Measurements from ENCODE around the gene FADD.

The FADD gene

DNA sequence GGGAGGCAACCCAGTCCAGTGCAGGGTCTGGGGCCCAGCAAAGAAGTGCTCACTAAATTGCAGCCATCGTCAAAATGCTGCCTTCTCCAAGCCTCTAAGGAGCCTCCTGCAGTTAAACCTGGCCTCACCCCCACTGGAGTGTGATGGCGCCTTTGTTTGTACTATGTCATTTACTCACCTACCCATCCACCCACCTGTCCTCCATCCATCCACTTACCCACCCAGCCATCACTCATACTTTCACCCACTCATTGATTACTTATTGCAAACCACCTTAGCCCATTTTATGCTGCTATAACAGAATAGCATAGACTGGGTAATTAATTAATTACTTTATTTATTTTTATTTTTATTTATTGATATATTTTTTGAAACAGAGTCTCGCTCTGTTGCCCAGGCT is 38.6 kb downstream of the FADD start:
- no peak for DNase-seq

DNA sequence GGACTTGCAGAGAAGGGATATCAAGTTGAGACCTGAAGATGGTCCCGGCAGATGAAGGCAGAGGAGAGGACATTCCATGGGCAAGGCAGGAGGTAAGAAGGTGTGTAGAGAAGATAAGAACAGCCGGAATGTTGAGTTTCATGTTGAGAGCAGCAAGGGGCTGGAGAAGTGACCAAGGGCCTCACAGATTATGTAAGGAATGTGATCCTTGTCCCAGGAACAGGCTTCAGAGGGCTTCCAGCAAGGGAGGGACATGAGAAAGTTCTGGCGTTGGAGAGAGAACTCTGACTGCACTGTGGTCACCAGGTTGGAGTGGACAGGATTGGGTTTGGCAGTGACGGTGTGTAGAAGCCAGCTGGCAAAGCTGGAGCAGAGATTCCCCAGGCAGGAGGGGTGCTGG is 39.8 kb downstream of the FADD start:
- no peak for DNase-seq

DNA sequence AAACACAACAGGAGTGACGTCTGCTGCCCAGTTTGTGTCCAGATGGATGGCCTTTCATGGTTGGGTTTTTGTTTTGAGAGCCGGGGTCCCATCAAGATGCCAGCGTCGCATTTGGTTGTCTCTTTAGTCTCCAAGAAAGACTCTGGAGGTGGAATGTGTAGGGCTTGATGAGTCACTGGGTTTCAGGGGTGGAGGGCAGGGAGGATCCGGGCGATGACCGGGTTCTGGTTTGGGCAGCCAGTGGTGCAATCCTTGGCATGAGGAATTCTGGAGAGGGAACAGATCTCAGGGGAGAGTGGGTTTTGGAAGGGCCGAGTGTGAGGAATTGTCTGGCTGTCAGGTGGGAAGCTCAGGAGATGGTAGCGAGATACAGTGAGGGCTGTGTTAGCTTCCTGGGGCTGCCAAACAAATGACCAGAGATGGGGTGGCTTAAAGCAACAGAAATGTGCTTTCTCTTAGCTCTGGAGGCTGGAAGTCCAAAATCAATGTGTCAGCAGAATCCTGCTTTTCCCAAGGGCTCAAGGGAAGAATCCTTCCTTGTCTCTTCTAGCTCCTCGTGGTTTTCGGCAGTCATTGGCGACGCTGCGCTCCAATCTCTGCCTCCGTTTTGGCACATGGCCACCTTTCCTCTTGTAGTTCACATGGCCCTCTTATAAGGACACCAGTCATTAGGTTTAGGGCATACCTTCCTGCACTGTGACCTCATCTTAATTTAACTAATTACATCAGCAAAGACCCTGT is 41.0 kb downstream of the FADD start:
- no peak for DNase-seq

DNA sequence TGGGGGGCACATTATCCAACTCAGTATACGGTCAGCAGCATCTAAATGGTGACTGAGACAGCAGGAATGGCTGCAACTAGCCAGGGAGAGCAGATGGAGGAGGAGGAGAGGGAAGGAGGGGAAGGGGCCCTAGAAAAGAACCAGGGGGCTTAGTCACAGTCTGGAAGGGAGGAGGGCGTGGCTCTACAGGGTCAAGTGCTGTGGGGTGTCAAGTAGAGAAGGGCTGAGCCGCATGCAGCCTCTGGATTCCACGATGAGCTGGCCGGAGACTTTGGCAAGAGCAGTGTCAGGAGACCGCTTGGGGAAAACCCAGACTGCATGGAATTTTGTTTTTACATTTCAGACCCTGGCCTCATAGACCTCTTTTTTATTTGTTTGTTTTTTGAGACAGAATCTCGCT is 41.6 kb downstream of the FADD start:
- DNase-seq = no peak

DNA sequence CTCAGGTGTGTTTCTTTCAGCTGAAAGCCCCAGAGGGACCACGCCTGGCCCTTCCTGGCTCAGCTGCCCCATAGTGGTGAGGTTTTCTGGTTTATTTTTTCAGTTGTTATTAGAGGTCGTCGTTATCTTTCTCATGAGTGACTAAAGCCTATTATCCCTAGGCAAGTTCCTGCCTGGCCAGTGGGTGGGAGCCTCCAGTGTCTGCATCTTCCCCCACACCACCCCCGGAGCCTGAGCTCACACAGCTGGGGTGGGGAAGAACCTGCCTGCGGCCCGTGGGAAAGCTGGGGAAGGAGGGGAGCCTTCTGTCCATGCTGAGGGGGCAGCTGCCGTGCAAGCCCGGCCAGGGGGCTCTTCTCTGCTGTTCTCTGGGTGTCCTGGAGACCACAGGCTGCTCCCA is 43.1 kb downstream of the FADD start:
- DNase-seq = no peak

DNA sequence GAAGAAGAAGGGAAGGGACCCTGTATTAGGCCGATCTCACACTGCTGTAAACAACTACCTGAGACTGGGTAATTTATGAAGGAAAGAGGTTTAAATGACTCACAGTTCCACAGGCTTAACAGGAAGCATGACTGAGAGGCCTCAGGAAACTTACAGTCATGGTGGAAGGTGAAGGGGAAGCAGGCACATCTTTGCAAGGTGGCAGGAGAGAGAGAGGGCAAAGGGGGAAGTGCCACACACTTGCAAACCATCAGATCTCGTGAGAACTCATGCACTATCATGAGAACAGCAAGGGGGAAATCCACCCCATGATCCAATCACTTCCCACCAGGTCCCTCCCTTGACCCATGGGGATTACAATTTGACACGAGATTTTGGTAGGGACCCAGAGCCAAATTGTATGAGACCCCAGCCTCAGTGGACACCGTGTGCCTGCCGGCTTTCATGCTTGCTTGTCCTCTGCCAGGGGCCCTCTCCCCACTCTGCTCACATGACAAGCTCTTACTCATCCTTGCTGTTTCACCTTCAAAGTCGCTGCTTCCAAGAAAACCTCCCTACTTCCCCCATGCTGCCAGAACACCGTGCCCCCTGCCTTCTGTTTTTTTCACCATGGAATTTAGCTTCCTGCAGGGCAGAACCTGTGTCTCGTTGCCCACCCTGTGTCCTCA is 44.1 kb downstream of the FADD start:
- DNase-seq = no peak

DNA sequence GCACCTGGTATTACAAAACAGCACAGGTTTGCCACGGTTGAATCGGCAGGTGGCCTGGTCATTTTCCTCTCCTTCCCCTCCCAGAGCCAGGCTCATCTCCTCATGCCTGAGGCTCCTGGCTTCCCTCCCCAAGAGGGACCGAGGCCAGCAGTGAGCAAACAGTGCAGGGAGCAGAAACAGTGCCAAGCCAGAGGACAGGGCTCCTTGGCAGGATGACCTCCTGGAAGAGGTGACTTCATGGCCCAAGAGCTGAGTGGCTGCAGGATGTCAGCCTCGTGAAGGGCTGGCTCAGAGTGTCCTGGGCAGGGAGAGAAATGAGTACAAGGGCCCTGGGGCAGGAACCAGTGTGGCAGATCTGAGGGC is 44.6 kb downstream of the FADD start:
- no peak for DNase-seq

DNA sequence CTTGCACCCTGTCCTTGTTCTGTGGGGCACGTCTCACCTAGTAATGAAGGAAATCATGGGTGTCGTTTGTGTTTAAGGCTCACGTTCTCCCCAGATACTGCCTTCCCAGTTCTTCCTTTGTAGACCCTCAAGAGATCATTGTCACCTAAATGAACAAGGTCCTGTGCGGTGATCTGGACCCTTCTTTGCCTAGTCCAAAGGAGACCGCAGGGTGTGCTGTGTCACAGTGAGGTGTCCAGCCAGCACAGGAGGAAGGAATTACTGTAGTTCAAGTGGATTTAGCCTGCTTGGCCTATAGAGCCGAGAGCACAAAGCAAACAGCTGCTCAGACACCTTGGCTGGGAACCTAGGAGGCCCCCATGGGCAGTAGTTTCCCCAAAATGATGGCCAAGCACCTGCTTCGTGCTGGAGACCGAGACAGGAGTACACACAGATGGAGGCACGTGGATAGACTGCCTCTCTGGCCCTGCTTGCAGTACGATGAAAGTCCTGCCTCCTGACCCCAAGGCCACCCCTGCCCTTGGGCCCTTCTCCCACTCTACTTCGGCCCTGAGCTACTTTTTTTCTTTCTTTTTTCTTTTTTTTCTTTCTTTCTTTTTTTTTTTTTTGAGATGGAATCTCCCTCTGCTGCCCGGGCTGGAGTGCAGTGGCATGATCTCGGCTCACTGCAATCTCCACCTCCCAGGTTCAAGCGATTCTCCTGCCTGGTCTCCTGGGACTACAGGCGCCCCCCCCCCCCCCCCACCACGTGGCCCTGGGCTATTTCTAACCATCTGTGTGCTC is 48.0 kb downstream of the FADD start:
- no peak for DNase-seq

DNA sequence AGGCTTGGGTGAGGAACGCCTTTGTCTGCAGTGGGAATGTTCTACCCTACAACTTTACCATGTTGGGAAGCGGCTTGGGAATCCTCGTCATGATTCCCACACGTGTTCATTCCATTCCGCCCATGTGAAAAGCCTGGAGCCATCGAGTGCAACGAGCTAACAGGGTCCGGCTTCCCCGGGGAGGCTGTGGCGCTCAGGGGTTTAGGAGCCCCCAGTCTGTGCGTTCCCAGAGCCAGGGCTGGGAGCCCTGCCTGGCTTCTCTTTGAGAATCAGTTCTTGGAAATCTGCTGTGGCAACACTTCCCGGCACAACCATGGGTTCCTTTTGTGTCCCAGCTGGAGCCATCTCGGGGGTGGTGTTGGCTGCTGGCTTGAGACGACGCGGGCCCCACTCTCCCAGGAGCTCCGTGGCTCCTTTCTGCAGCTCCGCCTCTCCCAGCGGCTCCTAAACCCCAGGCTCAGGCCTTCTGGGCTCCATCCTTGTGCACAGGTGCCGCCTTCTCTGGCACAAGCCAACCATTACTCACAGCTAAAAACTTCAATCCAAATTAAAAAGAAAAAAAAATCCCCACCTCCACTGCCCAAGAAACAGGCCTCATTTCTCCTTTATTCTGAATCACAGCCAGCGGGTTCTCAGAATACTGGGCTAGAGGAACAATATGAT is 48.7 kb downstream of the FADD start:
- no peak for DNase-seq

DNA sequence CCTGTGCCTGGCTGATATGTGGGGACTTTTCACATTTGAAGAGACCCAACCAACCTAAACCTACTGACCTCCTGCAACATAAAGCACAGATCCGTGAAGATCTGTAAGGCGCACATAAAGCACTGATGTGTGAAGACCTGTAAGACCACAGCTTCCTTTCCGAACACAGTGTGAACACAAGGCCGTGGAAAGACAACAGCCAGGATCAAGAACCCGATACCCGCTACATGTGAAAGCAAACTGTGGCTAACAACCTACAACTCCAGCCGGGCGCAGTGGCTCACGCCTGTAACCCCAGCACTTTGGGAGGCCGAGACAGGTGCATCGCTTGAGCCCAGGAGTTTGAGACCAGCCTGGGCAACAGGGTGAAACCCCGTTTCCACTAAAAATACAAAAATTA is 49.7 kb downstream of the FADD start:
- DNase-seq = no peak

DNA sequence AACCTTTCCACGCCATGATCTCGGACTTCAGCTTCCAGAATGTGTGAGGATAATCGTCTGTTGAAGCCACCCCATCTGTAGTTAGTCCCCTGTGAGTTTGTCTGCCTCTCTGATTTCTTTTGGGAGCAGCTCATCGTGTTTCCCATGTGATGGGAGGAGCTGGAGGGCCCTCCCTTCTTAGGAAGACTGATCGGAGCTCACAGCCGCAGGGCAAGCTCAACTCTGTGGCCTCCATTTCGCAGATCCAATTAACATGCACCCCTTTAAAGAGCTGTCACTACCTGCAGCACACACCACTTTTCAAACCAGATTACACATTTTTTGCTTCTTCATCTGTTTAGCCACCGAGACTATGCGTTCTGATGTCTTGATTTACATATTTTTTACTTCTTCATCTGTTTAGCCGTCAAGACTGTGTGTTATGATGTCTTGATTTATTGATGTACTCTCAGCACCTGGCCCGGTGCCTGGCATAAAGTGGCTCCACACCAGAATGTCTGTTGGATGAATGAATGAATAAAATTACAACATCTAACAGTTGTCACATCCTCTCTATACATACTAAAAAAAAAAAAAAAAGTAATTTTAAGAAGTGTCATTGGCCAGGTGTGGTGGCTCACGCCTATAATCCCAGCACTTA is 52.5 kb downstream of the FADD start:
- DNase-seq = no peak
